CD4-positive, CD25-positive, alpha-beta regulatory T cell (primary cell): ENCODE data around the gene SSTR4. TPM values are rescaled to one million over a fixed set of nuclear protein-coding genes. Genes with fewer than 3 reads are reported as not detected.

Source experiments
- ATAC-seq, 2 donors: fragments of 150-1000 bp; cut with Tn5 transposase; one replicate each; pipeline ENCODE4 v1.10.0; 2021; ENCODE audit warnings: low read depth in 2 of 2, moderate number of reproducible peaks in 2 of 2, moderate library complexity in 1 of 2
- DNase-seq, 3 donors: peaks; one replicate each; pipeline versions ENCODE4 v3.0.0 to v3.0.0-alpha.2; 2012 to 2022; ENCODE audit warnings: mixed read lengths in 1 of 3
- H3K27ac ChIP-seq: one replicate; pipeline ENCODE4 v1.7.0; 2013; ENCODE audit warnings: mild to moderate bottlenecking, low read length; ENCODE audit not compliant: insufficient read depth, poor library complexity, severe bottlenecking
- H3K27me3 ChIP-seq: one replicate; pipeline ENCODE4 v1.7.0; 2013; ENCODE audit warnings: low read length; ENCODE audit not compliant: control insufficient read depth, insufficient read depth
- H3K36me3 ChIP-seq: one replicate; pipeline ENCODE4 v1.7.0; 2013; ENCODE audit warnings: mild to moderate bottlenecking, low read length, moderate library complexity; ENCODE audit not compliant: control insufficient read depth, insufficient read depth
- H3K4me1 ChIP-seq: 2 replicates; pipeline ENCODE4 v1.7.0; 2013; ENCODE audit warnings: mild to moderate bottlenecking, low read length; ENCODE audit not compliant: insufficient read depth, control insufficient read depth, poor library complexity, severe bottlenecking
- H3K4me3 ChIP-seq: one replicate; pipeline ENCODE4 v1.7.0; 2013; ENCODE audit warnings: low read depth, mild to moderate bottlenecking, low read length, moderate library complexity
- H3K9me3 ChIP-seq, 2 experiments: 1 replicate in 1 of 2; 2 replicates in 1 of 2; pipeline ENCODE4 v1.7.0; 2013; ENCODE audit warnings: low read length in 2 of 2, mild to moderate bottlenecking in 1 of 2, moderate library complexity in 1 of 2; ENCODE audit not compliant: control insufficient read depth in 2 of 2
- H3K27ac Mint-ChIP-seq, 3 donors: one replicate each; pipeline ENCODE4 v1.8.0; 2020 to 2022; ENCODE audit warnings: mild to moderate bottlenecking in 3 of 3, mixed read lengths in 3 of 3, moderate library complexity in 2 of 3
- H3K27me3 Mint-ChIP-seq: one replicate; pipeline ENCODE4 v1.8.0; 2022; ENCODE audit warnings: mild to moderate bottlenecking, mixed read lengths
- H3K36me3 Mint-ChIP-seq: one replicate; pipeline ENCODE4 v1.8.0; 2020; ENCODE audit warnings: mixed read lengths
- H3K4me1 Mint-ChIP-seq, 4 donors: one replicate each; pipeline ENCODE4 v1.8.0; 2020 to 2022; ENCODE audit warnings: mixed read lengths in 4 of 4, mild to moderate bottlenecking in 1 of 4
- H3K4me3 Mint-ChIP-seq, 4 donors: one replicate each; pipeline ENCODE4 v1.8.0; 2020 to 2022; ENCODE audit warnings: mild to moderate bottlenecking in 4 of 4, mixed read lengths in 4 of 4, moderate library complexity in 3 of 4
- H3K9me3 Mint-ChIP-seq, 7 donors: one replicate each; pipeline ENCODE4 v1.8.0; 2020 to 2022; ENCODE audit warnings: mixed read lengths in 7 of 7, mild to moderate bottlenecking in 3 of 7, moderate library complexity in 2 of 7
- polyA plus RNA-seq, 4 donors: library from polyadenylated mRNA; unstranded; fragments of 300-500 nt; fragmentation: Illumina TruSeq; gene quantifications; one replicate each; pipeline ENCODE4 v1.2.3, GENCODE V29; 2021
- total RNA-seq: library from RNA; stranded (reverse); gene quantifications from one replicate; pipeline ENCODE4 v1.2.3, GENCODE V29; 2022

Gene SSTR4
- total and polyA plus RNA-seq, 5 donors from 2014 or later, result not detected

DNA sequence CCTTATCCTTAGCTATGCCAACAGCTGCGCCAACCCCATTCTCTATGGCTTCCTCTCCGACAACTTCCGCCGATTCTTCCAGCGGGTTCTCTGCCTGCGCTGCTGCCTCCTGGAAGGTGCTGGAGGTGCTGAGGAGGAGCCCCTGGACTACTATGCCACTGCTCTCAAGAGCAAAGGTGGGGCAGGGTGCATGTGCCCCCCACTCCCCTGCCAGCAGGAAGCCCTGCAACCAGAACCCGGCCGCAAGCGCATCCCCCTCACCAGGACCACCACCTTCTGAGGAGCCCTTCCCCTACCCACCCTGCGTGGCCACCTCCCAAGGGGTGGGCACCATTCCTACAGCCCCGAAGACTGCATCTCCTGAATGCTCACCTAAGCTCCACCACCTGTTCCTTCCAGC lies 1.3 kb downstream of the SSTR4 start:
- H3K4me1 ChIP-seq, result no peaks in the 10 kb centered on the region
- Mint-ChIP-seq H3K27me3 (peaks cover 44% of the 10 kb centered on the region), H3K4me3 (no peak overlapping the region), H3K27ac (no peak overlapping the region), H3K9me3 (peaks cover 0 to 1% (median 0%) of the 10 kb centered on the region in 7 donors), H3K36me3 (no peaks in the 10 kb centered on the region), H3K4me1 (no peaks in the 10 kb centered on the region)
- H3K4me3 ChIP-seq, result no peak overlapping the region
- no peaks in the 10 kb centered on the region for H3K9me3 ChIP-seq
- H3K27me3 ChIP-seq, result peaks cover 3% of the 10 kb centered on the region
- no peak for ATAC-seq
- no peaks in the 10 kb centered on the region for H3K36me3 ChIP-seq
- DNase-seq, result no peak
- H3K27ac ChIP-seq, result no peak overlapping the region

DNA sequence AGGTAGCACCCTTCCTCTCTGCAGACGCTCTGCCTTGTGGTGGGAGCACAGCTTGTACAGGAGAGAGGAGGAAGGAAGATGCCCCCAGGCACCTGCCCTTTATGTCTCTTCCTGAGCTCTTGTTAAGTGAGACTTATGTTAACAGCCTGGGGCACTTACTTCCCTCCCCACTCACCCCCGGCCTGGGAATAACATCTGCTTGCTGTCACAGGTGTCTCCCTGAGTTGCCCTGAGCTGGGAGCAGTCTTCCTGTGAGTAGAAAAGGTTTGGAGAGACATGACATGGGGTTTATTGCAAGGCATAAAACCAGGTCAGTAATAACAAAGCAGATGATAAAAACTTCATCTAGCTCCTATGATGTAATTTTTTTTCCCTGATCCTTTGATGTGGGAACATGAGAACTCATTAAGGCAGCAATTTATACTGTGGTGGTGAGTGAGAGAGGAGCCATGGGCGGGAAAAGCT lies 1.9 kb downstream of the SSTR4 start:
- Mint-ChIP-seq H3K9me3 (peaks cover 0 to 1% (median 0%) of the 10 kb centered on the region in 7 donors), H3K36me3 (no peaks in the 10 kb centered on the region), H3K4me1 (no peaks in the 10 kb centered on the region), H3K27me3 (peaks cover 44% of the 10 kb centered on the region), H3K4me3 (no peak overlapping the region), H3K27ac (no peak overlapping the region)
- H3K27ac ChIP-seq, result no peak overlapping the region
- no peaks in the 10 kb centered on the region for H3K4me1 ChIP-seq
- H3K4me3 ChIP-seq, result no peak overlapping the region
- H3K27me3 ChIP-seq, result peaks cover 3% of the 10 kb centered on the region
- DNase-seq, result no peak
- H3K36me3 ChIP-seq, result no peaks in the 10 kb centered on the region
- ATAC-seq, result no peak
- H3K9me3 ChIP-seq, result no peaks in the 10 kb centered on the region

DNA sequence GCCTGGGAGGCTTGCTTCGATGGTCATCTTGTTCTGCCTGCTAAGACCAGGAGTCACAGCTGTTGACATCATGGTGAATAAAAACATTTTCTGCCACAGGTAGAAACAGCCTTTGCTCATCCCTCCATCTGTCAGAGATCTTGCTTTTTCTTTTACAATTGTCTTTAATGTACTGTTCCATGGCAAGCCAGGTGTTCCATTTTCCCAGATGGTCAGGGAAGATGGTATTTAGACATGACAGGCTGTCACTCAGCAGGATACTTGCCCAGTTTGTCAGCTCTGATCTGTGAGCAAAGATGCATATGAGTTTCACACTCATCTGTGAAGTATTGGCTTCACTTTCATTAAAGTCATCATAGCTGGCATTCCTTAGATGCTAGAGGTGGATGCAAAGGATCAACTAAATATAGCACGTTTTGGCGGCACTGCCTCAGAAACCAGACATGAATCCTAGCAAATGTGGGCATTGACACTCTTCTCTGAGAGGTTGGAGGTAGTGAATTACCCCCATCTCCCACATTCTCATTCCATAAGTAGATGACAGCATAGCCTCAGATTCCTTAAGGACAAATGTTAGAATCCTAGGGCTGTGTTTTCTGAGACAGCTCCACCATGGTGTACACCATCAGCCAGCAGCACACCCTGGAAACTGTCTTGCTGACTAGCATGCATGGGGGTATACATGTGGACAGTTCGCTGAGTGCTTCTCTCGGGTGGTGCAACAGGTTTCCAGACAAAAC lies 4.2 kb downstream of the SSTR4 start:
- H3K27ac Mint-ChIP-seq, result no peak overlapping the region
- peaks cover 40% of the 10 kb centered on the region for H3K27me3 Mint-ChIP-seq
- no peaks in the 10 kb centered on the region for H3K4me1 Mint-ChIP-seq
- H3K9me3 ChIP-seq, result no peaks in the 10 kb centered on the region
- H3K27me3 ChIP-seq, result peaks cover 3% of the 10 kb centered on the region
- no peaks in the 10 kb centered on the region for H3K36me3 ChIP-seq
- H3K4me1 ChIP-seq, result no peaks in the 10 kb centered on the region
- H3K4me3 ChIP-seq, result no peak overlapping the region
- no peaks in the 10 kb centered on the region for H3K36me3 Mint-ChIP-seq
- ATAC-seq, result no peak
- H3K9me3 Mint-ChIP-seq, result no peaks in the 10 kb centered on the region
- H3K4me3 Mint-ChIP-seq, result no peak overlapping the region
- no peak for DNase-seq
- no peak overlapping the region for H3K27ac ChIP-seq

DNA sequence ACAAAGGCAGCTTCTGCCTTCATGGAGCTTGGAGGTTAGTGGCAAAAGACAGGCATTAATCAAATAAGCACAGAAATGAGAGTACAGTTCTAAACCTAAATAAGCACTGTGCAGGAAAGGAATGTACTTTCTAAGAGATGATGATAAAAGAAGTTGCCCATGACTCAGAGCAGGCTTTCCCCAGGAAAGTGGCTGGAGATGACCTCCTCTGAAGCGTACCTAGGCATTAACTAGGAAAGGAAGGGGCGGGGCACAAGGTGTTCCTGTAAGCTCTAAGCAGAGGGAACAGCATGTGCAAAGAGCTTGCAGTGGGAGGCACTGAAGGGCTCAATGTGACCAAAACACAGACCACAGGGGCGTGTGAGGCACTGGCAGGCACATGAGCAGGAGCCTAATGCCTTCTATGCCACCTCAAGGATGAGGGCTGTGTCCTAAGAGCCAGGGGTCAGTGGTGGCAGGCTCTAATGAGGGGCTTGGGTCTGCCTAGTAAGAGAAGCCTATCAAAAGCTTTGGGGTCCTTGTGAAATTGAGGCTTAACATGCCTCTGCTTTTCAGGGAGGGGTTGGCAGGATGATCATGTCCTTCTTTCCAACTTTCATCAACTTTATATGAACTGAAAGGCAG lies 4.9 kb downstream of the SSTR4 start:
- DNase-seq, result no peak
- no peak for ATAC-seq
- Mint-ChIP-seq H3K27ac (no peak overlapping the region), H3K36me3 (no peaks in the 10 kb centered on the region), H3K4me3 (no peak overlapping the region), H3K27me3 (peaks cover 41% of the 10 kb centered on the region), H3K9me3 (no peaks in the 10 kb centered on the region), H3K4me1 (no peaks in the 10 kb centered on the region)
- no peaks in the 10 kb centered on the region for H3K4me1 ChIP-seq
- H3K36me3 ChIP-seq, result no peaks in the 10 kb centered on the region
- H3K27ac ChIP-seq, result no peak overlapping the region
- no peak overlapping the region for H3K4me3 ChIP-seq
- H3K27me3 ChIP-seq, result peaks cover 3% of the 10 kb centered on the region
- no peaks in the 10 kb centered on the region for H3K9me3 ChIP-seq

DNA sequence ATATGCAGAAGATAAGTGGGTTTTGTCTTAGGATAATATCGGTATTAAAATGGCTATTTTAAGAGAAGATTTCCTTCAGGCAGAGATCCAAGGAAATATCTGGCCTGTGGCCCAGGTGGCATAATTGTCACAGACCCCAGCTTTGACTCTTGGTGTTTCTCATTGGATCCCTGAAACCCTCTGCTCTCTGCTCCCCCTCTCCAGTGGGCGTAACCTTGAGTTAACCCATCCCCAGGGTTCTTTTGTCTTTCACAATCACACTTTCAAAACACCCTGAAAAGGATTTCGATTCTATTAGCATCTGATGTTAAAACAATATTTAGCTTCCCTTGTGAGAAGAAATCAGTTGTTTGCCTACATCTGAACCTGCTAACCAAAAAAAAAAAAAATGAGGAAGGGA lies 7.2 kb downstream of the SSTR4 start:
- Mint-ChIP-seq H3K27ac (no peak overlapping the region), H3K9me3 (peaks cover 0 to 2% (median 0%) of the 10 kb centered on the region in 7 donors), H3K27me3 (peaks cover 50% of the 10 kb centered on the region), H3K4me3 (no peak overlapping the region), H3K36me3 (no peaks in the 10 kb centered on the region), H3K4me1 (peaks cover 0 to 5% (median 2%) of the 10 kb centered on the region in 4 donors)
- Histone ChIP-seq H3K4me3 (no peak overlapping the region), H3K27me3 (peaks cover 13% of the 10 kb centered on the region), H3K36me3 (no peaks in the 10 kb centered on the region), H3K4me1 (no peaks in the 10 kb centered on the region), H3K27ac (no peak overlapping the region), H3K9me3 (no peaks in the 10 kb centered on the region)
- ATAC-seq, result no peak
- no peak for DNase-seq

- Histone ChIP-seq H3K27me3 (peaks cover 13% of the 10 kb centered on the region), H3K4me3 (no peak overlapping the region), H3K4me1 (peaks cover 3% of the 10 kb centered on the region), H3K27ac (no peak overlapping the region), H3K9me3 (no peaks in the 10 kb centered on the region), H3K36me3 (no peaks in the 10 kb centered on the region)
- peaks cover 0 to 7% (median 3%) of the 10 kb centered on the region in 4 donors for H3K4me1 Mint-ChIP-seq
- no peaks in the 10 kb centered on the region for H3K36me3 Mint-ChIP-seq
- ATAC-seq, result no peak
- H3K27me3 Mint-ChIP-seq, result peaks cover 46% of the 10 kb centered on the region
- no peak overlapping the region for H3K4me3 Mint-ChIP-seq
- H3K9me3 Mint-ChIP-seq, result peaks cover 0 to 2% (median 0%) of the 10 kb centered on the region in 7 donors
- no peak overlapping the region for H3K27ac Mint-ChIP-seq
- DNase-seq, result no peak
Measured at GRCh38 chr20:23043376-23043775, 8.3 kb downstream of the SSTR4 start.

- no peak overlapping the region for H3K4me3 ChIP-seq
- peaks cover 0 to 9% (median 3%) of the 10 kb centered on the region in 4 donors for H3K4me1 Mint-ChIP-seq
- H3K36me3 ChIP-seq, result no peaks in the 10 kb centered on the region
- H3K36me3 Mint-ChIP-seq, result no peaks in the 10 kb centered on the region
- H3K4me1 ChIP-seq, result peaks cover 13% of the 10 kb centered on the region
- H3K9me3 ChIP-seq, result no peaks in the 10 kb centered on the region
- H3K27me3 ChIP-seq, result peaks cover 10% of the 10 kb centered on the region
- ATAC-seq (no peak), DNase-seq (no peak)
- H3K27me3 Mint-ChIP-seq, result peaks cover 51% of the 10 kb centered on the region
- H3K9me3 Mint-ChIP-seq, result peaks cover 0 to 2% (median 0%) of the 10 kb centered on the region in 7 donors
- no peak overlapping the region for H3K27ac ChIP-seq
- no peak overlapping the region for H3K27ac Mint-ChIP-seq
- H3K4me3 Mint-ChIP-seq, result no peak overlapping the region
Measured at GRCh38 chr20:23046431-23046830, 11.3 kb downstream of the SSTR4 start.
